HCT116 (cell line): ENCODE data around the gene DAZAP1. TPM values are rescaled to one million over a fixed set of nuclear protein-coding genes. Genes with fewer than 3 reads are reported as not detected.

Experiments used
- ATAC-seq: fragments of 200-7000 bp; cut with Tn5 transposase; 2 replicates; pipeline ENCODE4 v1.9.1; 2020; ENCODE audit warnings: mild to moderate bottlenecking, moderate library complexity
- BruUV-seq: library from RNA; stranded (reverse); fragments of 400-500 nt; replicated peaks from 2 replicates; lab custom pipeline; 2021; lab: Mats Ljungman, UMichigan
- CTCF ChIA-PET: fragments of 300-600 bp; sonication (Branson Sonifier 250); formaldehyde crosslinking; loops from one replicate; lab custom pipeline; 2021; ENCODE audit warnings: antibody characterized with exemption; lab: Charles Lee
- POLR2A ChIA-PET: fragments of 300-600, 350-600 bp; sonication (Branson Sonifier 250); formaldehyde crosslinking; loops from one replicate; lab custom pipeline; 2021; ENCODE audit warnings: antibody characterized with exemption; lab: Charles Lee
- RAD21 ChIA-PET, 2 experiments: fragments of 300-600 bp; sonication (Branson Sonifier 250); formaldehyde crosslinking; loops; one replicate each; lab custom pipeline; 2023; ENCODE audit warnings: low total read pairs in 2 of 2; ENCODE audit not compliant: uncharacterized antibody in 2 of 2, unreplicated experiment in 2 of 2, low non-redundant PET in 1 of 2; lab: Charles Lee
- DNase-seq: peaks from one replicate; pipeline ENCODE4 v3.0.0-alpha.2; 2010; ENCODE audit warnings: low read depth, low spot score
- H2AFZ ChIP-seq: fragments of 200-600 bp; shearing (Covaris generic), sonication (generic); 2 replicates; pipeline ENCODE4 v1.6.1; 2017; ENCODE audit warnings: low read depth, mixed run types, mixed read lengths, antibody characterized with exemption, low read length; ENCODE audit not compliant: poor library complexity, severe bottlenecking
- H3K27ac ChIP-seq: 2 replicates; pipeline ENCODE4 v1.5.1; 2012; ENCODE audit warnings: low read depth, low read length
- H3K27me3 ChIP-seq: fragments of 200-600 bp; sonication (generic); 2 replicates; pipeline ENCODE4 v1.6.1; 2016; ENCODE audit warnings: mixed run types, low read length, mixed read lengths; ENCODE audit not compliant: insufficient read depth
- H3K36me3 ChIP-seq, 2 experiments: fragments of 200-500 bp in 1 of 2; fragments of 200-600 bp in 1 of 2; sonication (Bioruptor generic) in 1 of 2; sonication (generic) in 1 of 2; 2 replicates each; pipeline versions ENCODE4 v1.5.1 to v1.6.1; 2014 to 2016; ENCODE audit warnings: low read length in 2 of 2, inconsistent platforms in 1 of 2, mixed read lengths in 1 of 2, mixed run types in 1 of 2; ENCODE audit not compliant: insufficient read depth in 2 of 2, control insufficient read depth in 1 of 2
- H3K4me1 ChIP-seq, 2 experiments: fragments of 200-600 bp in 1 of 2; sonication (generic) in 1 of 2; 2 replicates each; pipeline versions ENCODE4 v1.5.1 to v1.6.1; 2012 to 2017; ENCODE audit warnings: low read length in 2 of 2, inconsistent platforms in 1 of 2, mild to moderate bottlenecking in 1 of 2, mixed read lengths in 1 of 2, mixed run types in 1 of 2, moderate library complexity in 1 of 2; ENCODE audit not compliant: insufficient read depth in 2 of 2, control insufficient read depth in 1 of 2
- H3K4me2 ChIP-seq: fragments of 200-600 bp; sonication (generic); 2 replicates; pipeline ENCODE4 v1.6.1; 2017; ENCODE audit warnings: mixed run types, low read length, mixed read lengths
- H3K4me3 ChIP-seq, 2 experiments: fragments of 200-600 bp in 1 of 2; sonication (generic) in 1 of 2; replicated peaks in 1 of 2; 2 replicates each; pipeline ENCODE4 v1.5.1; 2011 to 2016; ENCODE audit warnings: low read length in 2 of 2, control low read depth in 1 of 2, low read depth in 1 of 2, mild to moderate bottlenecking in 1 of 2, mixed read lengths in 1 of 2, mixed run types in 1 of 2
- H3K79me2 ChIP-seq: fragments of 200-600 bp; sonication (generic); 2 replicates; pipeline ENCODE4 v1.6.1; 2017; ENCODE audit warnings: mild to moderate bottlenecking, mixed run types, low read length, moderate library complexity, mixed read lengths; ENCODE audit not compliant: insufficient read depth
- H3K9ac ChIP-seq: fragments of 200-600 bp; sonication (generic); 2 replicates; pipeline ENCODE4 v1.6.1; 2016; ENCODE audit warnings: low read length, mixed read lengths
- H3K9me2 ChIP-seq: fragments of 200-600 bp; sonication (generic), shearing (Covaris generic); 2 replicates; pipeline ENCODE4 v1.6.1; 2017; ENCODE audit warnings: mixed run types, mild to moderate bottlenecking, moderate library complexity; ENCODE audit not compliant: insufficient read depth
- H3K9me3 ChIP-seq, 2 experiments: fragments of 200-500 bp in 1 of 2; fragments of 200-600 bp in 1 of 2; sonication (Bioruptor generic) in 1 of 2; sonication (generic) in 1 of 2; 2 replicates each; pipeline ENCODE4 v1.6.1; 2014 to 2017; ENCODE audit warnings: low read length in 2 of 2, mixed read lengths in 2 of 2, inconsistent platforms in 1 of 2, low read depth in 1 of 2, mild to moderate bottlenecking in 1 of 2, mixed run types in 1 of 2, moderate library complexity in 1 of 2; ENCODE audit not compliant: control insufficient read depth in 1 of 2, insufficient read depth in 1 of 2
- H4K20me1 ChIP-seq: fragments of 200-600 bp; sonication (generic), shearing (Covaris generic); 2 replicates; pipeline ENCODE4 v1.6.1; 2017; ENCODE audit warnings: mixed run types, mild to moderate bottlenecking, moderate library complexity; ENCODE audit not compliant: insufficient read depth
- CBX3 ChIP-seq: IDR thresholded peaks from 2 replicates; pipeline ENCODE4 v1.6.1; 2012; ENCODE audit warnings: low read depth
- CEBPB ChIP-seq: IDR thresholded peaks from 2 replicates; pipeline ENCODE4 v1.6.1; 2012; ENCODE audit warnings: low read depth
- CTCF ChIP-seq, 3 experiments: fragments of 200-600 bp in 1 of 3; sonication (generic) in 1 of 3; IDR thresholded peaks in 2 of 3; conservative IDR thresholded peaks in 1 of 3; 2 replicates each; pipeline ENCODE4 v1.5.1; 2012 to 2017; ENCODE audit warnings: low read depth in 2 of 3, low read length in 2 of 3, antibody characterized with exemption in 1 of 3, borderline replicate concordance in 1 of 3, control low read depth in 1 of 3, mild to moderate bottlenecking in 1 of 3, mixed read lengths in 1 of 3, mixed run types in 1 of 3, moderate library complexity in 1 of 3; ENCODE audit not compliant: insufficient read depth in 1 of 3
- EGR1 ChIP-seq: IDR thresholded peaks from 2 replicates; pipeline ENCODE4 v1.6.1; 2012; ENCODE audit warnings: low read depth
- ELF1 ChIP-seq: IDR thresholded peaks from 2 replicates; pipeline ENCODE4 v1.6.1; 2012; ENCODE audit warnings: low read depth, borderline replicate concordance
- EZH2 ChIP-seq: fragments of 200-600 bp; sonication (generic); IDR thresholded peaks from 2 replicates; pipeline ENCODE4 v1.6.1; 2017; ENCODE audit warnings: antibody characterized with exemption, mixed run types
- EZH2phosphoT487 ChIP-seq: fragments of 200-600 bp; IDR thresholded peaks from 2 replicates; pipeline ENCODE4 v1.6.1; 2018; ENCODE audit warnings: antibody characterized with exemption, borderline replicate concordance
- JUND ChIP-seq: IDR thresholded peaks from 2 replicates; pipeline ENCODE4 v1.6.1; 2012
- MAX ChIP-seq: IDR thresholded peaks from 2 replicates; pipeline ENCODE4 v1.6.1; 2012
- POLR2A ChIP-seq: IDR thresholded peaks from 2 replicates; pipeline ENCODE4 v1.7.0; 2011; ENCODE audit warnings: borderline replicate concordance; ENCODE audit not compliant: insufficient read depth, insufficient read length; ENCODE audit errors: extremely low read depth
- POLR2AphosphoS5 ChIP-seq: IDR thresholded peaks from 2 replicates; pipeline ENCODE4 v1.6.1; 2011; ENCODE audit warnings: mild to moderate bottlenecking, low read depth, low read length, moderate library complexity
- REST ChIP-seq: IDR thresholded peaks from 2 replicates; pipeline ENCODE4 v1.6.1; 2012; ENCODE audit warnings: low read depth
- TCF7L2 ChIP-seq: IDR thresholded peaks from 2 replicates; pipeline ENCODE4 v1.7.0; 2011; ENCODE audit warnings: borderline replicate concordance, inconsistent platforms; ENCODE audit not compliant: insufficient read depth, insufficient read length; ENCODE audit errors: extremely low read depth
- YY1 ChIP-seq: IDR thresholded peaks from 2 replicates; pipeline ENCODE4 v1.6.1; 2011; ENCODE audit warnings: low read length, low read depth, moderate library complexity, mild to moderate bottlenecking; ENCODE audit not compliant: insufficient replicate concordance; ENCODE audit errors: extremely low read depth
- ZBTB33 ChIP-seq: IDR thresholded peaks from 2 replicates; pipeline ENCODE4 v1.6.1; 2011; ENCODE audit warnings: mild to moderate bottlenecking, low read length, moderate library complexity; ENCODE audit not compliant: insufficient replicate concordance; ENCODE audit errors: extremely low read depth
- ZFX ChIP-seq: fragments of 450-650 bp; IDR thresholded peaks from 2 replicates; pipeline ENCODE4 v1.6.1; 2017
- ZNF274 ChIP-seq: fragments of 200-500 bp; sonication (Bioruptor generic); IDR thresholded peaks from 2 replicates; pipeline ENCODE4 v1.6.1; 2014; ENCODE audit warnings: mild to moderate bottlenecking, low read depth, low read length, inconsistent platforms
- intact Hi-C: fragments of 100-400 bp; cut with micrococcal nuclease; formaldehyde crosslinking; loops from 2 replicates; pipeline ENCODE4 v1.10.0; 2022
- total RNA-seq: library from RNA; stranded (reverse); gene quantifications from one replicate; pipeline ENCODE4 v1.2.1, GENCODE V29; 2021; ENCODE audit not compliant: unreplicated experiment

Gene DAZAP1
- total RNA-seq, 1 experiment from 2014 or later: 191 TPM

GRCh38 chr19:1427221-1427920 is 20.0 kb downstream of the DAZAP1 start:
- H3K36me3 ChIP-seq: peaks cover 48 to 68% of the 10 kb centered on the region in 2 experiments
- H3K4me3 ChIP-seq: no peak overlapping the region
- H2AFZ ChIP-seq: no peak overlapping the region
- H3K79me2 ChIP-seq: peaks cover 87% of the 10 kb centered on the region
- ChIA-PET RAD21 (no interaction called here), POLR2A (no interaction called here), CTCF (no interaction called here)
- H3K27me3 ChIP-seq: no peaks in the 10 kb centered on the region
- no peaks in the 10 kb centered on the region for H3K9me2 ChIP-seq
- no peak for DNase-seq
- no peak for ATAC-seq
- no peak for TF ChIP-seq CTCF (IDR thresholded peaks at IDR 0.05 in 2 of 3, conservative IDR thresholded peaks at IDR 0.05 in 1 of 3; ENCODE audit: borderline replicate concordance in 1 of 3, insufficient read depth in 1 of 3, low read depth in 2 of 3, low read length in 2 of 3)
- TF ChIP-seq ZBTB33: no peak
- TF ChIP-seq REST: no peak
- no peak for TF ChIP-seq MAX
- TF ChIP-seq TCF7L2: no peak
- TF ChIP-seq POLR2A: no peak
- no peak for TF ChIP-seq POLR2AphosphoS5
- no peak for TF ChIP-seq ZNF274
- no peak for TF ChIP-seq CBX3
- TF ChIP-seq JUND: no peak
- TF ChIP-seq EGR1: no peak
- no peak for TF ChIP-seq EZH2phosphoT487
- no peak for TF ChIP-seq YY1
- TF ChIP-seq CEBPB: no peak
- TF ChIP-seq ELF1: no peak
- no peak for TF ChIP-seq EZH2
- TF ChIP-seq ZFX: no peak
- H4K20me1 ChIP-seq: no peaks in the 10 kb centered on the region
- intact Hi-C loops: no loop called here
- H3K27ac ChIP-seq: no peak overlapping the region
- no TSS peak for BruUV-seq
- no peak overlapping the region for H3K4me2 ChIP-seq
- no peaks in the 10 kb centered on the region for H3K9me3 ChIP-seq
- no peak overlapping the region for H3K9ac ChIP-seq
- no peaks in the 10 kb centered on the region for H3K4me1 ChIP-seq
